ENCODE data around the gene LGR6.

The LGR6 gene

GRCh38 chr1:202268032-202268431, 74.4 kb downstream of the LGR6 start:
- DNase-seq: no peak

- DNase-seq: no peak
These were observed 75.2 kb downstream of the LGR6 start for GRCh38 chr1:202268817-202269216.

GRCh38 chr1:202270871-202271326, 77.3 kb downstream of the LGR6 start:
- no peak for DNase-seq

DNA sequence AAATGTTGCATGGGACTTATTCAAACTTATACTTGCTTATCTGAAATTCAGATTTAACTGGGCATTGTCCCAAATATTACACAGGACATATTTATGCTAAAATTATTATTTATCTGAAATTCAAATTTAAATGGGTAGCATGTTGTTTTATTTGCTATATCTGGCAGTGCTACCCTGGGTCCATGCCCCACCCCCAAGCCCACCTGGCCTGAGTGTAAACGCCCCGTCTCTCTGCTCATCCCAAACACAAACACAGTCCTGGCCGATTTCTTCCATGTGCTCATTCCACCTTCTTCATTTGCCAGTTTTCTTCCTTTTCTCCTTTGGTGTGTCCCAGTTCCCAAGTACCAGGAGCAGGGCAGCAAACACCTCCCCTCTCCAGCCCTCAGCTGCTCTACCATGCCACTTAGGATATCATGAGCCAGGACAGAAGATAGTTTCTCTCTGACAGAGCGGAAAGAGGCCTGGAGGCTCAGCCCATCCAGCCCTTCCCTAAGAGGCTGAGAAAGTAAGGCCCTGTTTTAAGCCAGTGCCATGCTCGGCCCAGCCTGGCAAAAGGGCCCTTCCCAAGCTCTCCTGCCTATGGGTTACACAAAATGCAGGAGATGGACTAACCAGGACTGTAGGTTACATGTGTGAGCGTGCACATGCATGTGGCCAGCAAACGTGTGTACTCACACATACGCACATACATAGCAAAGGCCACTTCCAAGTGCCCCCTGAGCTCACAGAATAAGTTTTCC, 78.7 kb downstream of the LGR6 start:
- DNase-seq: no peak

DNA sequence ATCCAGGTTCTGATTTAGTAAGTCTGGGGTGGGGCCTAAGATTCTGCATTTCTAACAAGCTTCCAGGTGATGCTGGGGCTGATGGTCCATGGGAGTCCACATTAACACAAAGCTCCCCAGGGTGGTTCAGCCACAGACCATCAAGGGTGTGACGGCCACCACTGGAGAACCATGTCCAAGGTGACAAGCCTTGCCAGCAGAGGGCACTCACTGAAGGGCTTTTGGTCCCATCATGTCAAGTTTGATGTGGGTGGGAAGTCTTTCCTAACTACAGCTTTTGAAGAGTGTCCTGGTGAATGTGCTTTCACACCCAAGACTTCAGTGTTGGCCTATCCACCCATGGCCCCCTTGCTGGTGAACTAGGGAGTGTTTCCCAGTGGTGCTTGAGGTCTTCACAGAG, 81.0 kb downstream of the LGR6 start:
- DNase-seq: no peak

DNA sequence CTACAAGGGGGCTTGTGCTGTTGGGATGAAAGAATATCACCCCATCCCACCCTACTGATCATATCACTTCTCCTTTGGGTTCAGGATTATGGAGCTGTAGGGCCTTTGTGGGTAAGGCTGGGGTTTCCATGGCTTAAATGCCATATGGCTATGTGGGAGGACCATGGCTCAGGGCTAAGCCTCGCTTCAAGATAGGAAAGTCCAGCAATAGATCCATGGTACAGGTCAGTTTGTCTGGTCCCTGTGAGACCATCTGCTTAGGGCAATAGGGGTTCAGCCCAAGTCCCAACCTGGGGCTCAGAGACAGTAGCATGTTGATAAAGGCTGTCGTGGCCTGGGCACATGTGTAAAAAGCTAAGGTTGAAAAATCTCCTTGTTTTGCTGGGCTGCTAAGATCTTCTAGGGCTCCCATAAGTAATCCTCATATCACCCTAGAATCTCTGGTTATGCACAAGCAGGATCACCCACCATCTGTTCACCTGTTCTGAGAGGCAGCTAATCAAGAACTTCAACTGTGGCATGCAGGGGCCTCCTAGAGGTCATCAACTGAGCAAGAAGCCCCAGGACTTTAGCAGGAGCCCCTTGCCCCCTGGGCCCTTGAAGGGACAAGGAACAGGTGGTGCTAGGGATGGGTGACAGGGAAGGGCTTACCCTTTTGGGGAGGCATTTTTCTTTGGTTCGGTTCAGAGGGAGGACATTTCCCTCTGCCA, 81.6 kb downstream of the LGR6 start:
- no peak for DNase-seq

GRCh38 chr1:202276081-202276715, 82.6 kb downstream of the LGR6 start:
- DNase-seq: no peak

GRCh38 chr1:202276920-202277319, 83.3 kb downstream of the LGR6 start:
- no peak for DNase-seq

- DNase-seq: no peak
These were observed 85.2 kb downstream of the LGR6 start for GRCh38 chr1:202278751-202279150.

GRCh38 chr1:202279806-202280205, 86.2 kb downstream of the LGR6 start:
- no peak for DNase-seq

DNA sequence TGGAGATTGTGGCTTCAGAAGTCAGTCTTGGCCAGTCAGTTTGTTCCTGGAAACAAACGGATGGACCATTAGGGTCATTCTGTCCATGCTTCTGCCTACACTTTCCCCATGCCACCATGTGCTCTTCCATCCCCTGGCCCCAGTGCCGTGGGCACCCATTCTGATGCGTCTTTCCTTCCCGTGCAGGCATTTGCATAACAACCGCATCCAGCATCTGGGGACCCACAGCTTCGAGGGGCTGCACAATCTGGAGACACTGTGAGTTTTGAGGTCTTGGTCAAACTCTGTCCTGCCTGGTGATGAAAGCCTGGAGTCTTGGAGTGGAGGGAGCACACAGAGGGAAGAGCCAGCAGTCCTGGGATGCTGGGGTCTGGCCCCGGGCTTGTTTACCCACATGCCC, 87.0 kb downstream of the LGR6 start:
- no peak for DNase-seq

GRCh38 chr1:202281316-202282024, 87.9 kb downstream of the LGR6 start:
- DNase-seq: no peak

DNA sequence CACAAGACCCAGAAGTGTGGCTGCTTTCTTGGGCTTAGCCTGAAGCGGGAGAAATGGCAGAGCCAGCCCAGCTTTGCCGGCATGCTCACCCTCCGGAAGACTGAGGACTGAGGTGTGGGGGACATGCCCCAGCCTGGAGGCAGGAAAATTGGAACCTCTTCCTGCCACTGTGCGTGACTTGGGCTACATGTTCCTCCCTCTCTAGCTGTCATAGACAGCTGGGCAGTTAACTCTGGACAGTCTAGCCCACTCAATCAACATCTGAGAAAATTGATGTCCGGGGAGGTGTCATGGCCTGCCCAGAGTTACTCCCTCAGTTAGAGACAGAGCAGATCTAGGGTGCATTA, 88.4 kb downstream of the LGR6 start:
- DNase-seq: no peak

- no peak for DNase-seq
These were observed 89.1 kb downstream of the LGR6 start for GRCh38 chr1:202282596-202283283.

DNA sequence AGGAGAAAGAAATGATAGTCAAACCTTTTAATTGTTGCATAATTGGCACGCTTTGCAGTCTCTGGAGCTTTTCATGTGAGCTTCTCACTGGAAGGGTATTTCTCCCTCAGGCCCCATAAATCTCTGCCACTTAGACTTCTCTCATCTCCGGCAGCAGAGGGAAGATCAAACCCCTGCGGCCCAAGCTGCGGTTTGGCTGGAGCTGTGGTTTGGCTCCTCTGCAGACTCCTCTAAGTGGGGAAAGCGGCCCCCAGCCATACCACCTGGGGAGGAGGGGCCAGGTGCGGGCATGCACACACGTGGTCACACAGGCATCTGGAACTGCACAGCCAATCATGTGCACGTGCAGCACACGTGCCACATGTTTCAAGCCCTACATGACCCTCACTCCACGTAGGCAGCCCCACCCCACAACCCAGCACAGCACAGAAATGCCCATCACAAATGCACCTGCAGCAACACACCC, 89.8 kb downstream of the LGR6 start:
- no peak for DNase-seq

DNA sequence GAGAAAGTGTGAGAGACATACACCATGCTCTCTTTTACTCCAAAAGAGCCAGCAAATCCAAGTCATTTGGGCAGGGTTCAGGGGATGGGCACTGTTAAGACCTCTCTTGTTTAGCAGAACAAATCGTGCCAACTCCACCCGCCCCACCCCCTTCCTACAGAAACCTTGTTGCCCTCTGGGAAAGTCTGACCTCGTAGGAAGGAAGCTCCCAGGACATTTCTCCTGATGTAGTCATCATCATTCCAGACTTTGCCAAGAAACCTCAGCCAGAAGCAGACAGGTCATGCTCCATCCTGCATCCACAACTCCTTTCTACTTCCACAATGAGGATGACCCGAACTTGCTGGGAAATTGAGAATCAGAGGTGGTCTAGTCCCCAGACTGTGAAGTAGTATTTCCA, 90.4 kb downstream of the LGR6 start:
- no peak for DNase-seq

DNA sequence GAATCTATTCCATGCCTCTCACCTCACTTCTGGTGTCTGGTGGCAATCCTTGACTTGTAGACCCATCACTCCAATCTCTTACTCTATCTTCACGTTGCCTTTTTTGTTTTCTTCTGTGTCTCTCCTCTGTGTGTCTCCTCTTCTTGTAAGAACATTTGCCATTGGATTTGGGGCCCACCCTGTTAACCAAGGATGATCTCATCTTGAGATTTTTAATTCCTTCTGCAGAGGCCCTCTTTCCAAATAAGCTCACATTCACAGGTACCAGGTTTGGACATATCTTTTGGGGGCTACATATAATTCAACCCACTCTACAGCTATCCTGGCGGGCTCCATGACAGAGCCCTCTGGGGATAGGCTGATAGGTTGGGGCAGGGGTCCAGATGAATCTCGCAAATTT, 92.3 kb downstream of the LGR6 start:
- no peak for DNase-seq

GRCh38 chr1:202286622-202287097, 93.1 kb downstream of the LGR6 start:
- no peak for DNase-seq

- no peak for DNase-seq
These were observed 93.6 kb downstream of the LGR6 start for GRCh38 chr1:202287196-202287595.

DNA sequence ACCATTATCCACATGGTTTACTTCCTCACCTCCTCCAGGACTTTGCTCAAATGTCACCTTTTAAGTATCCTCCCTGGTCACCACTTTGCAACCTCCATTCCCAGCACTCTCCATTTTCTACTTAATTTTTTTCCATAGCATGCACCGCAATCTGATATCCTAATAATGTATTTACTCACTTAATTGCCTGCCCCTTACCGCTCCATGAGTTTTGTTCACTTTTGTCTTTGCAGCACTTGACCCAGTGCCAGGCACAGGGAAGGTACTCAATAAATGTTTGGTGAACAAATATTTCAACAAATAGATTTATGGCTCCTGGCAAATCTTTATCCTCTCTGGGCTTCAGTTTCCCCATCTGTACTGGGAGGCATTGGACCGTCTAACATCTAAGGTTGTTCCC, 94.6 kb downstream of the LGR6 start:
- DNase-seq: no peak

DNA sequence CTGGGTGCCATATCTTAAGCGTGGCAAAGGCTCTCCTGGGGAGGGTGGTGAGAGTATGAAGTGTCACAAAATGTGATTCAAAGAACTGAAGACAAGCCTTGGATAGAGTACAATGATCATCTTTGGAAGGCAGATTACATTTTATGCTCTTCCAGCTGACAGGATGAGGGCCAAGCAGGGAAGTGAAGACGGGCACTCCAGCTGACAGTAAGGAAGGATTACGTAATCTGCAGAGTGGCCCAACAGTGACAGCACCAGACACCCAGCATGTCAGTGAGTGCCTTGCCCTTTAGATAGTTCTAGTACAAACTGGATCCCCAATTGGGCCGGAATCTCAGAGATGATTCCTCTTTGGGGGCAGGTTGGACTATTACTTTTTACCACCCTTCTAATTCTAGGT, 95.4 kb downstream of the LGR6 start:
- no peak for DNase-seq

DNA sequence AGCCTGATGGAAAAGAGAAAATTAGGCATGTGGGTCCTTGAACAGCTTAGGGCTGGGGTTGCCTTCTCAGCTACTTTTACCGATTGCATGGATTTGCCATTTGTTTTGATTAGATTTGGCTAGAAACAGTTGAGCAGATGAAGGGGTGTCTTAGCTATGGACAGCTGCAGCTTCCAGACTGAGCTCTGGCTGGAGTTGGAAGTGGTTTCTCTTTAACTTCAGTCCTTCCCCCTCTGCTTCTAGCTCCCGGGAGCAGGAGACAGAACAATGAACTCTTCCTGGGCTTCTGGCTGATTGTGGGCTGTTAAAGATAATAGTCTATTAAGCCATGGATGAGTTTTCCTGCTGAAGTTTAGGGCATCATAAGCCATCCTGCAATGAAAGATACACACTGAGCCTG, 97.4 kb downstream of the LGR6 start:
- DNase-seq: no peak
